Esophagus muscularis mucosa (tissue), 4 donors: Measurements from ENCODE around the gene GPR156.

Experiments used
- CTCF ChIP-seq, 3 experiments: fragments of 200-600 bp in 2 of 3; fragments of 450-650 bp in 1 of 3; sonication (generic) in 2 of 3; IDR thresholded peaks; one replicate each; pipeline ENCODE4 v1.5.1; 2017 to 2019; ENCODE audit warnings: antibody characterized with exemption in 3 of 3, mild to moderate bottlenecking in 2 of 3, moderate library complexity in 1 of 3
- EP300 ChIP-seq: sonication (generic); formaldehyde crosslinking; IDR thresholded peaks from one replicate; pipeline ENCODE4 v1.6.1; 2017; ENCODE audit warnings: antibody characterized with exemption
- POLR2AphosphoS5 ChIP-seq, 2 donors: sonication (generic); formaldehyde crosslinking; IDR thresholded peaks; one replicate each; pipeline ENCODE4 v1.6.1; 2017; ENCODE audit warnings: antibody characterized with exemption in 2 of 2

- TF ChIP-seq POLR2AphosphoS5 (IDR thresholded peaks at IDR 0.05), result no peak
- TF ChIP-seq CTCF (IDR thresholded peaks at IDR 0.05), result no peak
- TF ChIP-seq EP300, result no peak
Observed at GRCh38 chr3:120174811-120175539, 110.0 kb downstream of the GPR156 start.
